ENCODE data around the gene DHRS7.

DNA sequence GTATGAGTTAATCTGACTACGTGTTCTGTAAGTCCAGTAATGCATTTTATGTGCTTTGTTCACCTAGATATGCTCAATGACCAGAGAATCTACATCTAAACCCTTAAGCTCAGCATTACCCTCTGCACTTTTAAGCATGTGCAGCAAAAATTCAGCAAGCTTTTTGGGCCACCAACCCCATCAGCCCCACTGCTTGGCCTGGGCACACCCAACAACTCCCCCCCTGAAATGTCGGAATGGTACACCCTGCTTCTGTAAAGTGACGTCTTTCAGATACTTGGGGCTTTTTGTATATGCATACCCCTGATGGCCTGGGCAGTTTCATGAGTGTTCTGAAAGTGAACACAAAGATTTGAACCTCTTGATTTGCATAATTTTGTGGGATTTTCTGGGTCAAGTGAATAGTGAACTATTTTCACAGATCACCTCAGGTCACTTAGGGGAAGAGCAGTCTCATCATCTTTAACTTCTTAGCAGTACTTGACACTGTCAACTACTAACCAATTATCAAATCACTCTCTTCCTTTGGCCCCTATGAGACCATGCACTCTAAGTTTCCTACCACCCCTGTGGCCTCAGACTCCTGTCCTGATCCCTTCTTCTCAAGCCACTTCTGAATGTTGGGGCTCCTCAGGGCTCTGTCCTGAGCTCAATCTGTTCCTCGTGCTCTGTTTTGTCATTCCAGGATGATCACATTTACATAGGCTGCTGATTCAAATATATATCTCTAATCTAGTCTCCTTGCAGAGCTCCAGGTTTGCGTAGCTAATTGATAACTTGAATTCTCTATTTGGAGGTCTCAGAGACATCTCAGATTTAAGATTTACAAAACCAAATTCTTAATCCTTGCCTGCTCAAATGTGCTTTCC, 47.5 kb upstream of the DHRS7 start:
- TF ChIP-seq POLR2A (IDR thresholded peaks at IDR 0.05; ENCODE audit: low read length): no peak
- no peak for TF ChIP-seq MYC (IDR thresholded peaks at IDR 0.05; ENCODE audit: borderline replicate concordance, low read length)
- TF ChIP-seq, protein P1, sequence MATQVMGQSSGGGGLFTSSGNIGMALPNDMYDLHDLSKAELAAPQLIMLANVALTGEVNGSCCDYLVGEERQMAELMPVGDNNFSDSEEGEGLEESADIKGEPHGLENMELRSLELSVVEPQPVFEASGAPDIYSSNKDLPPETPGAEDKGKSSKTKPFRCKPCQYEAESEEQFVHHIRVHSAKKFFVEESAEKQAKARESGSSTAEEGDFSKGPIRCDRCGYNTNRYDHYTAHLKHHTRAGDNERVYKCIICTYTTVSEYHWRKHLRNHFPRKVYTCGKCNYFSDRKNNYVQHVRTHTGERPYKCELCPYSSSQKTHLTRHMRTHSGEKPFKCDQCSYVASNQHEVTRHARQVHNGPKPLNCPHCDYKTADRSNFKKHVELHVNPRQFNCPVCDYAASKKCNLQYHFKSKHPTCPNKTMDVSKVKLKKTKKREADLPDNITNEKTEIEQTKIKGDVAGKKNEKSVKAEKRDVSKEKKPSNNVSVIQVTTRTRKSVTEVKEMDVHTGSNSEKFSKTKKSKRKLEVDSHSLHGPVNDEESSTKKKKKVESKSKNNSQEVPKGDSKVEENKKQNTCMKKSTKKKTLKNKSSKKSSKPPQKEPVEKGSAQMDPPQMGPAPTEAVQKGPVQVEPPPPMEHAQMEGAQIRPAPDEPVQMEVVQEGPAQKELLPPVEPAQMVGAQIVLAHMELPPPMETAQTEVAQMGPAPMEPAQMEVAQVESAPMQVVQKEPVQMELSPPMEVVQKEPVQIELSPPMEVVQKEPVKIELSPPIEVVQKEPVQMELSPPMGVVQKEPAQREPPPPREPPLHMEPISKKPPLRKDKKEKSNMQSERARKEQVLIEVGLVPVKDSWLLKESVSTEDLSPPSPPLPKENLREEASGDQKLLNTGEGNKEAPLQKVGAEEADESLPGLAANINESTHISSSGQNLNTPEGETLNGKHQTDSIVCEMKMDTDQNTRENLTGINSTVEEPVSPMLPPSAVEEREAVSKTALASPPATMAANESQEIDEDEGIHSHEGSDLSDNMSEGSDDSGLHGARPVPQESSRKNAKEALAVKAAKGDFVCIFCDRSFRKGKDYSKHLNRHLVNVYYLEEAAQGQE (IDR thresholded peaks at IDR 0.05): no peak
- TF ChIP-seq BHLHE40 (IDR thresholded peaks at IDR 0.05; ENCODE audit: low read depth, low read length): no peak
- TF ChIP-seq, protein P2, sequence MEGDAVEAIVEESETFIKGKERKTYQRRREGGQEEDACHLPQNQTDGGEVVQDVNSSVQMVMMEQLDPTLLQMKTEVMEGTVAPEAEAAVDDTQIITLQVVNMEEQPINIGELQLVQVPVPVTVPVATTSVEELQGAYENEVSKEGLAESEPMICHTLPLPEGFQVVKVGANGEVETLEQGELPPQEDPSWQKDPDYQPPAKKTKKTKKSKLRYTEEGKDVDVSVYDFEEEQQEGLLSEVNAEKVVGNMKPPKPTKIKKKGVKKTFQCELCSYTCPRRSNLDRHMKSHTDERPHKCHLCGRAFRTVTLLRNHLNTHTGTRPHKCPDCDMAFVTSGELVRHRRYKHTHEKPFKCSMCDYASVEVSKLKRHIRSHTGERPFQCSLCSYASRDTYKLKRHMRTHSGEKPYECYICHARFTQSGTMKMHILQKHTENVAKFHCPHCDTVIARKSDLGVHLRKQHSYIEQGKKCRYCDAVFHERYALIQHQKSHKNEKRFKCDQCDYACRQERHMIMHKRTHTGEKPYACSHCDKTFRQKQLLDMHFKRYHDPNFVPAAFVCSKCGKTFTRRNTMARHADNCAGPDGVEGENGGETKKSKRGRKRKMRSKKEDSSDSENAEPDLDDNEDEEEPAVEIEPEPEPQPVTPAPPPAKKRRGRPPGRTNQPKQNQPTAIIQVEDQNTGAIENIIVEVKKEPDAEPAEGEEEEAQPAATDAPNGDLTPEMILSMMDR (IDR thresholded peaks at IDR 0.05): no peak
- TF ChIP-seq TP53 (CRISPR knock-in tag; IDR thresholded peaks at IDR 0.05): no peak
- no peak for TF ChIP-seq CHD2 (IDR thresholded peaks at IDR 0.05; ENCODE audit: low read length, partially characterized antibody)
- TF ChIP-seq MAZ (IDR thresholded peaks at IDR 0.05; ENCODE audit: borderline replicate concordance, low read depth, low read length): no peak
- TF ChIP-seq RNF2 (IDR thresholded peaks at IDR 0.05; ENCODE audit: borderline replicate concordance, low read depth): no peak

Measured in A549 (cell line).